SK-N-SH (cell line): ENCODE results near the gene POU3F1. TPM values are rescaled to one million over a fixed set of nuclear protein-coding genes. Genes with fewer than 3 reads are reported as not detected.

Experiments used
- CTCF ChIA-PET: fragments of 300-600, 350-600 bp; formaldehyde crosslinking; extraction: SDS; loops from one replicate; lab custom pipeline; 2021; lab: Yijun Ruan, JAX
- POLR2A ChIA-PET: fragments of 350-600 bp; sonication (Branson Sonifier 250); formaldehyde crosslinking; extraction: SDS; loops from one replicate; lab custom pipeline; 2020; ENCODE audit warnings: antibody characterized with exemption, inconsistent platforms; lab: Yijun Ruan, JAX
- DNase-seq: peaks from one replicate; pipeline ENCODE4 v3.0.0; 2012
- H2AFZ ChIP-seq: fragments of 200-600 bp; sonication (generic); 2 replicates; pipeline ENCODE4 v1.8.1; 2016; ENCODE audit warnings: antibody characterized with exemption, mild to moderate bottlenecking, low read depth
- H3F3A ChIP-seq: fragments of 200-600 bp; sonication (generic); replicated peaks from 2 replicates; pipeline ENCODE3; 2016; ENCODE audit warnings: antibody characterized with exemption, mild to moderate bottlenecking; ENCODE audit not compliant: insufficient read depth
- H3K27ac ChIP-seq, 2 experiments: fragments of 200-500 bp in 1 of 2; fragments of 200-600 bp in 1 of 2; sonication (Bioruptor generic) in 1 of 2; sonication (generic), shearing (Covaris generic) in 1 of 2; 2 replicates each; pipeline versions ENCODE4 v1.5.1 to v1.6.1; 2014 to 2016; ENCODE audit warnings: low read depth in 2 of 2, inconsistent platforms in 1 of 2, low read length in 1 of 2, mild to moderate bottlenecking in 1 of 2, mixed read lengths in 1 of 2
- H3K27me3 ChIP-seq: fragments of 200-600 bp; sonication (generic), shearing (Covaris generic); 2 replicates; pipeline ENCODE4 v1.6.1; 2016; ENCODE audit warnings: mixed run types; ENCODE audit not compliant: insufficient read depth
- H3K36me3 ChIP-seq, 2 experiments: fragments of 200-500 bp in 1 of 2; fragments of 200-600 bp in 1 of 2; sonication (Bioruptor generic) in 1 of 2; sonication (generic) in 1 of 2; replicated peaks in 1 of 2; 2 replicates each; pipeline versions ENCODE3 to v1.5.1; 2014 to 2016; ENCODE audit warnings: low read length in 1 of 2, mild to moderate bottlenecking in 1 of 2; ENCODE audit not compliant: insufficient read depth in 2 of 2, control insufficient read depth in 1 of 2
- H3K4me1 ChIP-seq, 2 experiments: fragments of 200-500 bp in 1 of 2; fragments of 200-600 bp in 1 of 2; sonication (Bioruptor generic) in 1 of 2; sonication (generic), shearing (Covaris generic) in 1 of 2; 2 replicates each; pipeline versions ENCODE4 v1.5.1 to v1.6.1; 2014 to 2016; ENCODE audit warnings: low read depth in 1 of 2, low read length in 1 of 2, mixed run types in 1 of 2; ENCODE audit not compliant: insufficient read depth in 2 of 2, control insufficient read depth in 1 of 2
- H3K4me2 ChIP-seq: fragments of 200-600 bp; sonication (generic), shearing (Covaris generic); 2 replicates; pipeline ENCODE4 v1.6.1; 2017; ENCODE audit warnings: mixed run types
- H3K4me3 ChIP-seq, 2 experiments: fragments of 200-500 bp in 1 of 2; fragments of 200-600 bp in 1 of 2; sonication (Bioruptor generic) in 1 of 2; sonication (generic), shearing (Covaris generic) in 1 of 2; 2 replicates each; pipeline versions ENCODE4 v1.5.1 to v1.8.1; 2014 to 2016; ENCODE audit warnings: low read depth in 2 of 2, inconsistent platforms in 1 of 2, low read length in 1 of 2, mild to moderate bottlenecking in 1 of 2, mixed read lengths in 1 of 2, moderate library complexity in 1 of 2
- H3K79me2 ChIP-seq: fragments of 200-600 bp; sonication (generic); 2 replicates; pipeline ENCODE4 v1.8.1; 2017; ENCODE audit warnings: mild to moderate bottlenecking; ENCODE audit not compliant: insufficient read depth
- H3K9ac ChIP-seq: fragments of 200-600 bp; sonication (generic); 2 replicates; pipeline ENCODE4 v1.6.1; 2017; ENCODE audit warnings: mixed run types
- H3K9me2 ChIP-seq: fragments of 200-600 bp; sonication (generic); 2 replicates; pipeline ENCODE4 v1.6.1; 2017; ENCODE audit warnings: mixed run types
- H3K9me3 ChIP-seq: fragments of 200-600 bp; sonication (generic); 2 replicates; pipeline ENCODE4 v1.6.1; 2017; ENCODE audit warnings: mixed run types, mild to moderate bottlenecking, moderate library complexity
- H4K20me1 ChIP-seq: fragments of 200-600 bp; sonication (generic); 2 replicates; pipeline ENCODE4 v1.6.1; 2017; ENCODE audit warnings: mild to moderate bottlenecking, mixed run types; ENCODE audit not compliant: insufficient read depth
- CHD2 ChIP-seq: fragments of 150-350 bp; IDR thresholded peaks from 2 replicates; pipeline ENCODE4 v1.6.1; 2018; ENCODE audit warnings: low read length; ENCODE audit not compliant: partially characterized antibody
- ELF1 ChIP-seq: IDR thresholded peaks from 2 replicates; pipeline ENCODE4 v1.4.0; 2012
- EP300 ChIP-seq, 2 experiments: IDR thresholded peaks; 2 replicates each; pipeline versions ENCODE4 v1.4.0 to v1.6.1; 2012; ENCODE audit warnings: borderline replicate concordance in 1 of 2, low read depth in 1 of 2, low read length in 1 of 2
- FOXJ3 ChIP-seq: sonication (generic); formaldehyde crosslinking; IDR thresholded peaks from 2 replicates; pipeline ENCODE4 v1.5.1; 2020; ENCODE audit warnings: mild to moderate bottlenecking, missing genetic modification reagents
- GABPA ChIP-seq: IDR thresholded peaks from 2 replicates; pipeline ENCODE4 v1.4.0; 2012; ENCODE audit warnings: low read depth, mild to moderate bottlenecking
- GATA2 ChIP-seq: sonication (generic); formaldehyde crosslinking; IDR thresholded peaks from 2 replicates; pipeline ENCODE4 v1.5.0; 2020; ENCODE audit warnings: mild to moderate bottlenecking, missing genetic modification reagents
- IRF3 ChIP-seq: fragments of 150-350 bp; IDR thresholded peaks from 2 replicates; pipeline ENCODE4 v1.6.1; 2016; ENCODE audit warnings: mild to moderate bottlenecking, low read depth, low read length
- JUND ChIP-seq: IDR thresholded peaks from 2 replicates; pipeline ENCODE4 v1.4.0; 2012
- MAX ChIP-seq: IDR thresholded peaks from 2 replicates; pipeline ENCODE4 v1.4.0; 2012; ENCODE audit warnings: low read depth
- MEF2A ChIP-seq: IDR thresholded peaks from 2 replicates; pipeline ENCODE4 v1.4.0; 2012; ENCODE audit warnings: low read depth, borderline replicate concordance
- NRF1 ChIP-seq: IDR thresholded peaks from 2 replicates; pipeline ENCODE4 v1.6.1; 2012; ENCODE audit warnings: low read depth, mild to moderate bottlenecking, low read length
- POLR2AphosphoS5 ChIP-seq: IDR thresholded peaks from 2 replicates; pipeline ENCODE4 v1.6.1; 2012; ENCODE audit warnings: low read depth, low read length
- RAD21 ChIP-seq: IDR thresholded peaks from 2 replicates; pipeline ENCODE4 v1.6.1; 2012; ENCODE audit warnings: mild to moderate bottlenecking, low read length
- RCOR1 ChIP-seq: fragments of 150-350 bp; IDR thresholded peaks from 2 replicates; pipeline ENCODE4 v1.6.1; 2017; ENCODE audit warnings: antibody characterized with exemption, low read length
- REST ChIP-seq: IDR thresholded peaks from 2 replicates; pipeline ENCODE4 v1.6.1; 2012; ENCODE audit warnings: mild to moderate bottlenecking, low read depth, low read length, moderate library complexity
- RFX5 ChIP-seq: IDR thresholded peaks from 2 replicates; pipeline ENCODE4 v1.6.1; 2012; ENCODE audit warnings: mild to moderate bottlenecking, improper control_type of control experiment, low read length
- RXRA ChIP-seq: IDR thresholded peaks from 2 replicates; pipeline ENCODE4 v1.4.0; 2012; ENCODE audit warnings: low read depth, mild to moderate bottlenecking, borderline replicate concordance
- SMC3 ChIP-seq: IDR thresholded peaks from 2 replicates; pipeline ENCODE4 v1.6.1; 2012; ENCODE audit warnings: low read depth, low read length, improper control_type of control experiment
- TCF12 ChIP-seq: IDR thresholded peaks from 2 replicates; pipeline ENCODE4 v1.4.0; 2012
- TEAD4 ChIP-seq: IDR thresholded peaks from 2 replicates; pipeline ENCODE4 v1.4.0; 2012; ENCODE audit warnings: mild to moderate bottlenecking, borderline replicate concordance; ENCODE audit not compliant: insufficient read depth
- USF1 ChIP-seq: IDR thresholded peaks from 2 replicates; pipeline ENCODE4 v1.4.0; 2012; ENCODE audit warnings: low read depth, borderline replicate concordance
- YY1 ChIP-seq: IDR thresholded peaks from 2 replicates; pipeline ENCODE4 v1.4.0; 2012; ENCODE audit warnings: low read depth, mild to moderate bottlenecking
- ZBTB33 ChIP-seq: IDR thresholded peaks from 2 replicates; pipeline ENCODE4 v1.4.0; 2012; ENCODE audit warnings: low read depth, borderline replicate concordance
- WGBS: methylation state at CpG from one replicate; pipeline ENCODE4 v1.1.6; 2017; ENCODE audit warnings: low lambda C conversion rate; 5-methylcytosine and 5-hydroxymethylcytosine counted together
- polyA plus RNA-seq, 3 experiments: library from polyadenylated mRNA; depleted of rRNA; stranded (reverse); fragments of >200 nt; gene quantifications; 2 replicates each; pipeline ENCODE4 v1.2.3, GENCODE V29; 2012
- TF ChIP-seq, protein P1 (sequence below): fragments of 200-600 bp; sonication (generic); IDR thresholded peaks from 2 replicates; pipeline ENCODE4 v1.6.1; 2017; ENCODE audit warnings: antibody characterized with exemption, mild to moderate bottlenecking, moderate library complexity

Gene POU3F1
- polyA plus RNA-seq, 1 of the 3 experiments (the other 2 are of a cell fraction) = not detected

DNA sequence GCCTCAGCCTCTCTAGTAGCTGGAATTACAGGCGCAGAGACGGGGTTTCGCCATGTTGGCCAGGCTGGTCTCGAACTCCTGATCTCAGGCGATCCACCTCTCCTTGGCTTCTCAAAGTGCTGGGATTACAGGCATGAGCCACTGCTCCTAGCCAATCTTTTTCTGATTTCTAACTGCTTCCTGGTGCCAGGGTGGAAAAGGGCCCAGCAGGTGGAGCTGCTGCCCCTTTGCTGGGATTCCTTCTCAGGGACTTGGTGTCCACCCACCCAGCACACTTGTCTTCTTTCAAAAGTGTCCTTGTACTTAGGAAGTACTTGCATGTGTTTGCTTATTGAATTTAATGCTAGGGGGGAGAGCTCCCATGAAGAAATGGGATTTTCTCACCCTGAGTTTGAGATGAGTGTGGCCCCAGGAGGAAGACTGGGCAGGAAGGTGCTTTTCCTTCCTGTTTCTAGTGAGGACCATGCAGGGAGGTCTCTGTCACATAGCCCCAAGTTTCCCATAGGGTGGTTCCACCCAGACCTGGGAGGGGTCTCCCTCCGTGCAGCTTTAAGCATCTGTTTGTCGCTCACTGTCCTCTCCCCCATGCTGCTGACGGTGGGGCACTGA, 19.9 kb downstream of the POU3F1 start (continued):
- TF ChIP-seq IRF3 (no peak), RAD21 (peak; percentile 75), TCF12 (no peak), GABPA (no peak), YY1 (no peak), POLR2AphosphoS5 (no peak), RXRA (no peak), USF1 (no peak), CHD2 (no peak), MEF2A (no peak), FOXJ3 (CRISPR knock-in tag) (no peak)

- H3K4me2 ChIP-seq = no peak overlapping the region
- WGBS = 98% methylated on average over 6 of the region's 6 CpGs
- H3K9ac ChIP-seq = no peak overlapping the region
- no peak for DNase-seq
- H3K9me2 ChIP-seq = no peaks in the 10 kb centered on the region
- H3K4me3 ChIP-seq = no peak overlapping the region
- H3K27ac ChIP-seq = no peak overlapping the region
- peaks cover 41 to 42% of the 10 kb centered on the region in 2 experiments for H3K36me3 ChIP-seq
- no peak overlapping the region for H2AFZ ChIP-seq
- no peaks in the 10 kb centered on the region; the same call in 1 of the 2 replicates for H3K79me2 ChIP-seq
- peaks cover 19% of the 10 kb centered on the region for H3F3A ChIP-seq
- ChIA-PET POLR2A (no interaction called here), CTCF (interaction anchor here (0.8 to 6.6 kb wide), 10 partner anchors 7 to 810 kb away, joined by 3 to 52 read pairs (median 4); partner anchors contain the start of gene UTP11)
- H4K20me1 ChIP-seq = no peaks in the 10 kb centered on the region
- H3K27me3 ChIP-seq = no peaks in the 10 kb centered on the region
- peaks cover 30 to 31% of the 10 kb centered on the region in 2 experiments; a peak in 3 of 4 replicates for H3K4me1 ChIP-seq
- no peaks in the 10 kb centered on the region for H3K9me3 ChIP-seq
- TF ChIP-seq, protein P1, sequence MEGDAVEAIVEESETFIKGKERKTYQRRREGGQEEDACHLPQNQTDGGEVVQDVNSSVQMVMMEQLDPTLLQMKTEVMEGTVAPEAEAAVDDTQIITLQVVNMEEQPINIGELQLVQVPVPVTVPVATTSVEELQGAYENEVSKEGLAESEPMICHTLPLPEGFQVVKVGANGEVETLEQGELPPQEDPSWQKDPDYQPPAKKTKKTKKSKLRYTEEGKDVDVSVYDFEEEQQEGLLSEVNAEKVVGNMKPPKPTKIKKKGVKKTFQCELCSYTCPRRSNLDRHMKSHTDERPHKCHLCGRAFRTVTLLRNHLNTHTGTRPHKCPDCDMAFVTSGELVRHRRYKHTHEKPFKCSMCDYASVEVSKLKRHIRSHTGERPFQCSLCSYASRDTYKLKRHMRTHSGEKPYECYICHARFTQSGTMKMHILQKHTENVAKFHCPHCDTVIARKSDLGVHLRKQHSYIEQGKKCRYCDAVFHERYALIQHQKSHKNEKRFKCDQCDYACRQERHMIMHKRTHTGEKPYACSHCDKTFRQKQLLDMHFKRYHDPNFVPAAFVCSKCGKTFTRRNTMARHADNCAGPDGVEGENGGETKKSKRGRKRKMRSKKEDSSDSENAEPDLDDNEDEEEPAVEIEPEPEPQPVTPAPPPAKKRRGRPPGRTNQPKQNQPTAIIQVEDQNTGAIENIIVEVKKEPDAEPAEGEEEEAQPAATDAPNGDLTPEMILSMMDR = no peak
- no peak for TF ChIP-seq ZBTB33
- TF ChIP-seq JUND = no peak
- TF ChIP-seq CHD2 = no peak
- no peak for TF ChIP-seq SMC3
- TF ChIP-seq TEAD4 = no peak
- TF ChIP-seq RFX5 = no peak
- no peak for TF ChIP-seq EP300 (IDR thresholded peaks at IDR 0.05; ENCODE audit: borderline replicate concordance in 1 of 2, low read depth in 1 of 2, low read length in 1 of 2)
- TF ChIP-seq ELF1 = no peak
- TF ChIP-seq NRF1 = no peak
- TF ChIP-seq MAX = no peak
- no peak for TF ChIP-seq REST
- no peak for TF ChIP-seq GATA2 (CRISPR knock-in tag)
- no peak for TF ChIP-seq RCOR1
These were observed 20.9 kb downstream of the POU3F1 start for GRCh38 chr1:38025664-38026063.
